HG03066 (cell line): ENCODE results near the gene BICRAL.

Experiments
- ATAC-seq: cut with Tn5 transposase; IDR thresholded peaks from one replicate; pipeline ENCODE4 v1.9.1; 2021; ENCODE audit warnings: low read depth; ENCODE audit not compliant: unreplicated experiment

Gene BICRAL

DNA sequence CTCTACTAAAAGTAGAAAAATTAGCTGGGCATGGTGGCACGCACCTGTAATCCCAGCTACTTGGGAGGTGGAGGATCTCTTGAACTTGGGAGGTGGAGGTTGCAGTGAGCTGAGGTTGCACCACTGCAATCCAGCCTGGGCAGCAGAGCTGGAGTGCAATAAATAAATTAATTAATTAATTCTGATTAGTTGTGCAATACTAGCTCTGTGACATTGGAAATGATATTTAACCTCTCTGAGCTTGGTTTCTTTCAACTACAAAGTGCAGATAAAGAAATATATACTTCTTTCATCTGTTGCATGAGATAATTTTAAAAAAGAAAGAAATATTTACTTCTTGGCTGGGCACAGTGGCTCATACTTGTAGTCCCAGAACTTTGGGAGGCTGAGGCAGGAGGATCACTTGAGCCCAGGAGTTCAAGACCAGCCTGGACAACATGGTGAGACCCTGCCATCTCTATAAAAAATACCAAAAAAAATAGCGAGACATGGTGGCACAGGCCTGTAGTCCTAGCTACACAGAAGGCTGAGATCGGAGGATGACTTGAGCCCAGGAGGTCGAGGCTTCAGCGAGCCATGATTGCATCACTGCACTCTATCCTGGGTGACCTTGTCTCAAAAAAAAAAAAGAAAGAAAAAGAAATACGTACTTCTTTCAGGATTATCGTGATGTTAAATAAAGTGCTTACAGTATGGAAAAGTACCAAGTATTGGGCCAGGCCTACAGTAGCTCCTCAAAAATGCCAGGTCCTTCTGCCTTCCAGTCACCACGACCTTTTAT lies 20.4 kb upstream of the BICRAL start:
- ATAC-seq: no peak

GRCh38 chr6:42762426-42762859 lies 19.4 kb upstream of the BICRAL start:
- no peak for ATAC-seq

DNA sequence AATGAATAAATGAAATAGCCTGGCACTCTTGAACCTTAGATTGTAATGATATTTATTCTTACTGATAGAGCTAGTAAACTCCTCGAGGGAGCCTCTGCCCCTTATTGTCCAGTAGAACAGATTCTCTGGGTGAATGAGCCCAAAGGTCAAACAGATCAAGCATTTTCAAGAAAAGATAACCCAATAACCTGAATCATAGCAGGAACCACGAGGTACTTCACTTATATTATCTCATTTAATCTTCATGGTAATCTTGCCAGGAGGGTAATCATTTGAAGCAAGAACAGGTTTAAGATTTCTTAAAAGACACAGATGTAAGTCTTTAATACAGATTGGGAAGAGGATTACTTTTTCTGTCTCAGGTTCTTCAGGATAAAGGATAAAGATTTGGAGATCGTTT lies 18.9 kb upstream of the BICRAL start:
- ATAC-seq: no peak

GRCh38 chr6:42764911-42765648 lies 16.8 kb upstream of the BICRAL start:
- no peak for ATAC-seq

- no peak for ATAC-seq
Observed at GRCh38 chr6:42766163-42766670, 15.6 kb upstream of the BICRAL start.

DNA sequence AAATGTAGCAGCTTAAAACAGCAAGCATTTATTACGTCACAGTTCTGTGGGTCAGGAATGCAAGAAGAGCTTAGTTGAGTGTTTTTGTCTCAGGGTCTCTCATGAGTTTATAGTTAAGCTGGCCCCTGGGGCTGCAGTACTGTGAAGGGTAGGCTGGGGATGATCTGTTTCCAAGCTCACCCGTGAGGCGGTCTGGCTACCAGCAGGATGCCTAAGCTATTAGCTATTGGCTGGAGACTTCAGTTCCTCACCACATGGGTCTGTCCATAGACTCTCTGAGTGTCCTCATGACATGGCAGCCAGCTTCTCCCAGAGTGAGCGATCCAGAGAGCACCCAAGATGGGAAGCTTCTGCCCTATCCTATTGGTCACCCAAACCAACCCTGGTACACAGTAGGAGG lies 12.8 kb upstream of the BICRAL start:
- no peak for ATAC-seq

DNA sequence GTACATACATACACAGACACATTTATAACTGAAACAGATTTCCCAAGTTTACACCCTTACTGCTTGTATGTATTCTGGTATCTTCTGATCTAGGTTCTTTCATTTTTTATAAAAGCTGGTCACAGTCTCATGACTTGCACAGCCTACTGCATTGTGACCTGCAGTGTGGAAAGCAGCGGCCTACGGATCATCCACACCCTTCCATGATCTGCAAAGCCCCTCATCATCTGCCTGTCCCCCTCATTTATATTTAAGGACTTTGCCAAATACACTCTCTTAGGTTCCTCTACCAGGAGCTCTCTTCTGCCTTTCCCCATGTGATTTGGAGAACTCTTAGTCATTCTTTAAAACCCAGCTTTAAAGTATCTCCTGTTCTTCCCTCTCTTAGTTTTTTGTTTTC lies 12.0 kb upstream of the BICRAL start:
- ATAC-seq: no peak

- no peak for ATAC-seq
Observed at GRCh38 chr6:42771741-42772100, 10.1 kb upstream of the BICRAL start.

- ATAC-seq: no peak
Observed at GRCh38 chr6:42774201-42774600, 7.7 kb upstream of the BICRAL start.

GRCh38 chr6:42774821-42775487 lies 6.9 kb upstream of the BICRAL start:
- ATAC-seq: peak; percentile 49

DNA sequence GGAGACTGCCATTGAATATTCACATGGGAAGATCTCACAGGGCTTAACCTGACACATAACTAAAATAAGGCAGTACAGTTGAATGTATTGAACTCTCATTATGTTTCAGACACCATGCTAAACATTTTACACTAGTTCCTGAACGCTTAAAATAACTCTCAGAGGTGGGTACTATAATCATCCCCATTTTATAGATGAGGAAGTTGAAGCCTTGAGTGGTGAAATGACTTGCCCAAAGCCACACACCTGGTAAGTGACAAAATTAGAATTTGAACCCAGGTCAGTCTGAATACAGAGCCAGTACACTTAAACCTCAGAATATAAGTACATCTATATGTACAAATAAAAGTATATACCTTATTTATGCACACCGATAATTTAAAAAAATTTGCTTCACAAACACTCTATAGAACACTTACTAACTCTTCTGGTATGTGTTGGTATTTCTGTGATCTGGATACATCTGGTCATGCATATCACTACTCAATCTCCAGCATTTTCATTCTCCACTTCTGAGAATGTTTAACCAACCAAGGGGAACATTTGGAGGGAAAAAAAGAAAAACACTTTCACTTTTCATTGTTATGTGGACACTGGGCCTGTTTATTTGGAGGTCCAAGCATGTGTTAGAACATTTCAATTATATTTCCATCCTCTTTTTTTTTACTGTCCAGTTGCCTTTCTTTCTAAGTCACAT lies 4.6 kb upstream of the BICRAL start:
- ATAC-seq: no peak

DNA sequence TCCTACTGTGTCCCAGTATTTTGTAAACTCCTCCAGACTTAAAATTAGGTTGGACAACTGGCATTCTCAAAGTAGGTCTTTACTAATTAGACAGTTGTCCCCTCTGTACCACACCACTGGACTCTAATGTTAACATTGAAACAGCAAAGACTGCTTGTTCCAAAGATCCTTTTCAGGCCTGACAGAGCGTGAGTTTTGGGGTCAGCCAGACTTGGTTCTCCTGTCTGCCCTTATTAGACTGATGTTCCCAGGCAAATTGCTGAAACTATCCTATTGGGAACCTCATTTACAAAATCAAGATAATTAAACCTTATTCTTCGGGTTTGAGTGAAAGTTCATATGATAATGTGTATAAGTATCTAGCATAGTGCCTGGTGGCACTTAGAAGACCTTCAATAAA lies 3.7 kb upstream of the BICRAL start:
- ATAC-seq: no peak

DNA sequence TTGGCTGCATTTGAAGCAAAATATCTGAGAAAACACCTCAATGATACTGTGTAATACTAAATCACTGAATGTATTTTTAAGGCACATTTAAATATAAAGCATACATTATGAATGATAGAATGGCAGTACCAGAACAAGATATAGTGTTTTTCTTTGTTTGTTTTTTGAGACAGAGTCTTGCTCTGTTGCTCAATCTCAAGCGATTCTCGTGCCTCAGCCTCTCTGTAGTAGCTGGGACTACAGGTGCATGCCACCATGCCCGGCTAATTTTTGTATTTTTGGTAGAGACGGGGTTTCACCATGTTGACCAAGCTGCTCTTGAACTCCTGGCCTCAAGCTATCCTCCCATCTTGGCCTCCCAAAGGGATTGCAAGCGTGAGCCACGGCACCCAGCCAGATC lies 2.3 kb upstream of the BICRAL start:
- ATAC-seq: no peak

DNA sequence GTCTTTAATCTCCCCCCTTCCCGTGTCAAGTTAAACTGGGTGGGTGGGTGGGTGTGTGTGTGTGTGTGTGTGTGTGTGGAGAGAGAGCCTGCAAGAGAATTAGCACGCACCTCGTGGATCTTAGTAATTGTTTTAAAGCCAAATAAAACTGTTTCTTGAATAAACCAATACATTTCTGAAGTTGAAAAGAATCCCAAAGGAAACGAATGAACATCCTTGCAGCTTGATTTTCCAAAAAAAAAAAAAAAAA lies 381 bp upstream of the BICRAL start:
- no peak for ATAC-seq

DNA sequence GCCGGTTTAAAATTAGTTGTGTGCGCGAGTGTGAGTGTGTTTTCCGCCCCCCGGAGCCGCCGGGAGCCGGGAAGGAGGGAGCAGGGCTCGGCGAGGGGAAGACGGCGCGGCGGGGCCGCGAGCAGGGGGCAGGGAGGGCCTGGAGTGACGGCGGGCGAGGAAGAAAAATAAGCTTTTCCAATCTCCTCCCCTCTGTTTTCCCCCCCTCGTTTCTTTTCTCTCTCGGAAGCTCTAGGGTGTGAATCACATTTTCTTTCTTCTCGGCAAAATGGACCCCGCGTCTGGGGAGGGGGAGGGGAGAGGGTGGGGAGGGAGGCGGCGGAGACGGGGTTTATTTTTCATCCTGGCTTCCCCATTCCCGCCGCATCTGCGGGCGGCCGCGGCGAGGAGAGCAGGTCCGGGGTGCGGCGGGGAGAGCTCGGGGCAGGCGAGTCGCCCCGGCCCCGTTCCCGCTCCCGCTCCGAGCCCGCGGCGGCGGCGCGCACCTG lies 881 bp downstream of the BICRAL start:
- no peak for ATAC-seq

GRCh38 chr6:42783177-42783875 lies 1.5 kb downstream of the BICRAL start:
- no peak for ATAC-seq

- no peak for ATAC-seq
Observed at GRCh38 chr6:42783876-42784642, 2.2 kb downstream of the BICRAL start.

GRCh38 chr6:42784717-42785498 lies 3.1 kb downstream of the BICRAL start:
- no peak for ATAC-seq

- no peak for ATAC-seq
Observed at GRCh38 chr6:42786525-42786985, 4.7 kb downstream of the BICRAL start.
